HG03175 (cell line): ENCODE results near the gene ACOX1.

Source experiments
- ATAC-seq: cut with Tn5 transposase; IDR thresholded peaks from one replicate; pipeline ENCODE4 v1.9.1; 2021; ENCODE audit warnings: mild to moderate bottlenecking, moderate library complexity; ENCODE audit not compliant: unreplicated experiment

Gene ACOX1

DNA sequence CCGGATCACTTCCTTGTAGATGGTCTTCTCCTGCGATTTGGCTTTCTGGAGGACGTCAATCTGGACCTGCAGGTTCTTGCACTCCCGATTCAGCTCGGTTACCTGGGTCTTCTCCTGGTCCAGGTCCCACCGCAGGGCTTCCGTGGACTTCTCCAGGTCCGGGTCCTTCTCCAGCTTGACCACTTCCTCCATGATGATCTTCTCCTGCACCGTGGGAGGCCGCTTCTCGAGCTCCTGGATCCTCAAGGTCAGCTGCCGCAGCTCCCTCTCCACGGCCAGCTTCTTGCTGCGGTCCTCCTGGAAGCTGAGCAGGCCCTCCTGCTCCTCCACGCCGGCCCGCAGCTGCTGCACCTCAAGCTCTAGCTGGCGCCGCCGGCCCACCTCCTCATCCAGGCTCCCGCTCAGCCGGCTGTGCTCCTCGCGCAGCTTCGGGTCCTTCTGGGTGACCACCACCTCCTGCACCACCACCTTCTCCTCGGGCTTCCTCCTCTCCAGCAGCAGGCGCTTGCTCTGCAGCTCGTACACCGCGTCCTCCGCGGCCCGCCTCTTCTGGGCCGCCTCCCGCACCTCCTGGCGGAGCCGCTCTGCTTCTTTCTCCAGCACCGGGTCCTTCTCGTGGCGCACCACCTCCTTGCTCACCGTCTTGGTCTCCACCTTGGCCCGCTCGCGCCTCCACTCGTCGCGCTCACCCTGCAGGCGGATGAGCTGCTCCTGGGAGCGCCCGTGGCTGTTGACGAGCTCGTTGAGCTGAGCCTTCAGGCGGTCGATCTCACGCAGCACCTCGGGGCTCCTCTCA is 29.9 kb upstream of the ACOX1 start:
- ATAC-seq, result no peak

DNA sequence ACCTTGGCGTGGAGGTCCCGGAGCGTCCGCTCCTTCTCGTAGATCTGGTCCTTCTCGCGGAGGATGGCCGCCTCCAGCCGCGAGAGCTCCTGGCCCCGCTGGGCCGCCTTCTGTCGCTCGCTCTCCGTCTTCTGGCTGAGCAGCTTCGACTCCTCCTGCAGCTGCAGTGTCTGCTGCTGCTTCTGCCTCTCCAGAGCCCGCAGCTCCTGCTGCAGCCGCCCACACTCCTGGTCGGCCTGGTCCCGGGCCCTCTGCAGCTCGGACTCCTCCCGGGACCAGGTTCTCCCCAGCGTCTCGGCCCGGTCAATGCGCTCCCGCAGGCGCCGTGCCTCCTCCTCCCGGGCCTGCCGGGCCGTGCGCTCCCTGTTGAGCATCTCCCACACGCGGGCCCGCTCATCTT is 29.2 kb upstream of the ACOX1 start:
- no peak for ATAC-seq

DNA sequence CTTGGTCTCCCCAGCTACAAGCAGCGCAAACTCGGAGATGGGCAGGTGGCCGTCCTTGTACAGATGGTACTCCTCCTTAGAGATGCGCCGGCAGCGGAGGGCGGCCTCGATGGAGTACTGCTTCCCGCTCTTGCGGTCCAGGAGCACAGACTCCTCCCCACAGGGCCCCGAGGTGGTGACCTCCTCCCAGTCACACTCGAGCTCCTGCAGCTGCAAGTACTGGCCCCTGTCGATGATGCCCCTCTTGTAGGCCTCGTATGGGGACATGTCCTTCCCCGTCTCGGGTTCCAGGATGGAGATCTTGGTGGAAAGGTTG is 28.8 kb upstream of the ACOX1 start:
- no peak for ATAC-seq

DNA sequence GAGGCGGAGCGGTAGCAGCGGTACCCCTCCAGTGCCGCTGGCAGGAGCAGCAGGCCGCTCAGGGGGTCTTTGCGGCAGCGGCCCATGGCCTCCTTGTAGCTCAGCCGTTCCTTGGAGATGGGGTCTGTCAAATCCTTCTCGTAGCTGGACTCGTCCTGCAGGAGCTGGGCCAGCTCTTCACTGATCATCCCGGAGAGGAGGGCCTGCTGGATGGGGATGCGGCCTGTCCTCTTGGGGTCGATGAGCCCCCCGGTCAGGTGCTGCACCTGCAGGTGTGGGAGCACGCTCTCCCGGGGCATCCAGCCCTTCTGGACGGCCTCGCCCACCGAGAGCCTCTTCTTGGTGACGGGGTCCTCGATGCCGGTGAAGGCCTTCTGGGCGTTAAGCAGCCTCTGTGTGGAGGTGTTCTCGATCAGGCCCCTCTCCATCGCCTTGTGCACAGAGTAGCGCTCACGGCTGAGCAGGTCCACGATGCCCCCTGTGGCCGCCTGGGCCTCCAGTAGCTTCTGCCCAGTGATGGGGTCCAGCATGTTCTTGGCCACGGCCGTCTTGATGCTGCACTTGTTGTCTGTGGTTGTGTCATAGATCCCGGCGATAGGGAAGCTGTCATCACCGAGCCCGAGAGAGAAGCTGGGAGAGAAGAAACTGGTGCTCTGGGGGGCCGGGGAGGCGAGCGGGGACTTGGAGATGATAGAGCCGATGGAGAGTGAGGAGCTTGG is 28.3 kb upstream of the ACOX1 start:
- no peak for ATAC-seq

DNA sequence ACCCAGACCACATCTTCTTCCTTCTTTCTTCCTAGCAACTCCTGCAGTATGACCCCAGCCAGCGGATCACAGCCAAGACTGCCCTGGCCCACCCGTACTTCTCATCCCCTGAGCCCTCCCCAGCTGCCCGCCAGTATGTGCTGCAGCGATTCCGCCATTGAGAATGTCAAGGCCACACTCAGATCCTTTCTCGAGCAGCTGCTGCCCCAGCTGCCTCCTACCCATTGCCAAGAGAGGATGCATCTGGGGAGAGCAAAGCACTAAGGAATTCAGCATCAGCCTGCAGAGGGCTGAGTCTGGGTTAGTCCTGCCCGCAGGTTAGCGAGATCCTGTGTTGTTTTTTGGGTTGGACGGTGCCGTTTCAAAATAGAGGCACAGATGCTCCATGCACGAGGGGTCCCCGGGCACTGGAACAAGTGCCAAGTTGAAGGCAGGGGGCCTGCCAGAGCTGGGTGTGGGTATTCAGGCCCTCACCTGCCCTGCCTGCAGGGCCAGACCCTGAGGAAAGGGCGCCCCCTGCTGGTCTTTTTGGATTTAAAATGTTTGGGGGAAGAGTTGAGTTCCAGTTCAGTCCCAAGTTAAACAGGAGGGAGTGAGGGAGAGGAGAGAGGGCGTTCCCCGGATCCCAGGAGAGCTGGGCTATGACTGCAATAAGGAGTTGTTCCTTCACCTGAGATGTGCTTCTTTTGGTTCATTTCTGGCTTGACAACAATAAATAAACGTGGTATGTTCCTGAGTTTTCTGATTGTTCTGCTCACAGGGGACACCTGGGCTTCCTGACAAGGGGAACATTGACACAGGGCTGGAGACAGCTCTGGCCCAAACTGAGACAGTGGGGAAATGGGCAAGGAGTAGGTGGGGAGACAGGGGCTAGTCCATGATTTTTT is 26.5 kb upstream of the ACOX1 start:
- no peak for ATAC-seq

DNA sequence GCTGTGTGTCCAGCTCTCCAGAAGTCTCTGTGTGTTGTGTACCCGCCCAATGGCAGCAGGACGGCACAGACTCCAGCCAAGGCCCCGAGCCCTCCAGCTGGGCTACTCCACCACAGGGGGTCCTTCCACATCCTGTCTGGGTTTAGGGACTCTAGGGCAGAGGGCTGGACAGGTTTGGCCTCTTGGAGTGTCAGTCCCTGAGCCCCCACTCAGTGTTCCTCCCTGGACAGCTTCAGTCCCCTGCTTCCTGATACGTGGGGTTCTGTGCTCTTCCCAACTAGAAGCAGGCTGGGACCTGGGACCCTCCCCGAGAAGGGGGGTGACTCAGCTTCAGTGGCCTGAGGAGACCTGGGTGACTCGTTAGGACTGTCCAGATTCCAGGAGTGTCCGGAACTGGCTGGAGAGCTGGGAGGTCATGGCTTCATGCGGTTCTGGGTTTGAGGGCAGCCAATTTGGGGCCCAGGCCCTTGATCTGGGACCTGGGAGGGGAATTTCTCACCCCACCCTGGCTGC is 25.8 kb upstream of the ACOX1 start:
- ATAC-seq, result no peak

DNA sequence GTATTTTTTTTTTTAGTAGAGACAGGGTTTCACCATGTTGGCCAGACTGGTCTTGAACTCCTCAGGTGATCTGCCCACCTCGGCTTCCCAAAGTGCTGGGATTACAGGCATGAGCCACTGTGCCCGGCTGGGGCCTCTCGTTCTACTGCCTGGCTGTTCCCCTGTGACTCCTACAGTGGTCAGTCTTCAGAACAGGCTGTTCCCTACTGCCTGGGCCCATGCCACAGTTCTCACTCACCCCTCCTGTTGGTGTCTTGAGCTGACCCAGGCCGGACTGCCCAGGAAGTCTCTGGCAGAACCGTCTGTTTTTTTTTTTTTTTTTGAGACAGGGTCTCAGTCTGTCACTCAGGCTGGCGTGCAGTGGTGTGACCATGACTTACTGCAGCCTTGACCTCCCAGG is 24.9 kb upstream of the ACOX1 start:
- no peak for ATAC-seq

DNA sequence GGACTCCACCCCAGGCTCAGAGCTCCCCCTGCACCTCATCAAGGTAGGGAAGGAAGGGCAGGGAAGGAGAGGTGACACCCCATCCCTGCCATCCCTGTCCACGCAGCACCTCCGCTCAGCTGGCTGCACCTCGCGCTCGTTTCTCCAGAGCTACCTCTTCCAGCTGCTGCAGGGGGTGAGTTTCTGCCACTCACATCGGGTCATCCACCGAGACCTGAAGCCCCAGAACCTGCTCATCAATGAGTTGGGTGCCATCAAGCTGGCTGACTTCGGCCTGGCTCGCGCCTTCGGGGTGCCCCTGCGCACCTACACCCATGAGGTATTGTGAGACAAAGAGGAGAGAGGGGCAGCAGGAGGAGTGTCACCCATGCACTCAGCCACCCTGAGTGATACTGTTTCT is 23.1 kb upstream of the ACOX1 start:
- no peak for ATAC-seq

DNA sequence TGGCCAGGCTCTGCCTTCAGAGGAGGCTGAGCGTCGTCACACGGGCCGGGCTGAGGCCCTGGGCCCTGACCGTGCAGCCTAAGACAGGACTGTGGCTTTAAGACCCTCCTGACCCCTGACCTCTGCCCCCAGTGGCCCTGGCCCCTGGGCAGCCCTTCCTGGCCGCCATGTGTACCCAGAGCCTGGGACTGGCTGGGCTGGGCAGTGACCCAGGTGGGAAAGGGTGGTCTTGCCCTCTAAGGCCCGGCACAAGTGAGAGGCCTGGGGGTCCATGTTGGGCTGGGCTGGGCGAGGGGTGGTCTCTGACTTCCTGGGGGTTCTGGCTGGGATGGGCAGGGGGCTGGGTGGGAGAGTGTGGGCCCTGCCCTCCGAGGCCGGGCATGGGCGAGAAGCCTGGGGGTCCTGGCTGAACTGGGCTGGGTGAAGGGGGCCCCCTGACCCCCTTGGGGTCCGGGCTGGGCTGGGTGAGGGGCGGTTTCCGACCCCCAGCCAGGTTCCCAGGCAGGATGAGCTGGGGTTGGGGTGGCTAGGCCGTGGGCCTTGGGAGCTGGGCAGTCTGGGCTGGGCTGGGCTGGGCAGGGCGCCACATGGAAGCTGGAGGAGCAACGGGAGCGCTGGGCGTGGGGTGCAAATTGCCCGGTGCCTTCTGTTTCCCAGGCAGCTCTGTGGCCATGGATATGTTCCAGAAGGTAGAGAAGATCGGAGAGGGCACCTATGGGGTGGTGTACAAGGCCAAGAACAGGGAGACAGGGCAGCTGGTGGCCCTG is 22.0 kb upstream of the ACOX1 start, which contains the start of gene CDK3:
Gene CDK3 (plus strand): TSS at position 101 of the 767 bp plus-strand sequence. CDS start 571 bp downstream, at position 672.
- ATAC-seq, result no peak

DNA sequence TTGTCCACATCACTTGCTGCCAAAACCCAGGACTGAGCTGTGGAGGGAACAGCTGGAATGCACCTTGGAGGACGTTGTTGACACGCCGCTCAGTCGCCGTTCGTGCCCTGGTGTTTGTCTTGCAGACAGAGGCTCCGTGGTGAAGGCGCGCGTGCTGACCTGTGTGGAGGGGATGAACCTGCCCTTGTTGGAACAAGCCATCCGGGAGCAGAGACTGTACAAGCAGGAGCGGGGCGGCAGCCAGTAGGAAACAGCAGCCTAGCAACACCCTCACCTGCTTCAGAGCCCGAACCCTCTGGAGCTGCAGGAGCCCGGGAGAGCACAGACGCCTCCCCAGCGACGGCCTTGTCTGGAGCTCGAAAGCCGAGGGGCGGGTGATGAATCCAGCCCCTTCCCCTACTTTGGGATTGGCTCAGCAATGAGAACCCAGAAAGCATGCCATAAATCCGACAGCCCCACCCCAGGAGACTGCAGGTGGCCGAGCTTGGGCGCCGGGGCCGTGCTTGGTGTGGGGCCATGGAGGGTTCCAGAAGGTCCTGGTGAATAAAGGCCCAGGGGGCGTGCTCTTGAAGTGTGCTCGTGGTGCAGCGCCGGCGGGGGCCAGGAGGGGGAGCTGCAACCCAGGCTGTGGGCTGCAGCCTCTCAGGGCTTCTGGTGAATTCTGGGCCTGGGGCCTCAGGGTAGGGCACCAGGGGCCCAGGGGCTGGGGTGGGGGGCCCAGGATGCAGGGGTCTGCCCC is 21.2 kb upstream of the ACOX1 start:
- no peak for ATAC-seq

DNA sequence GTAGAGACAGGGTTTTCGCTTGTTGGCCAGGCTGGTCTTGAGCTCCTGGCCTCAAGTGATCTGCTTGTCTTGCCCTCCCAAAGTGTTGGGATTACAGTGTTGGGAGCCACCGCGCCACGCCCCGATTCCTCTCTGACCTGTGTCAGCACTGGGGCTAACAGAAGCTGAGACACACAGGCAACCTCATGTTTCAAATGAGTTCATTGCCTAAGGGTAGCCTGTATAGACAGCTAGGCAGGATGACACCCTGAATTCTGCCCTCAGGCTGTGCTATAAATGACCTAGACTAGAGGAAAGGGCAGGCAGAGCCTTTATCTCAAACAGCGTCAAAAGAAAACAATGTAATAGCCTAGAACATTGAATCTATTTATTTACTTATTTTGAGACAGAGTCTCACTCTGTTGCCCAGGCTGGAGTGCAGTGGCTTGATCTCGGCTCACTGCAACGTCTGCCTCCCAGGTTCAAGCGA is 19.4 kb upstream of the ACOX1 start:
- no peak for ATAC-seq

DNA sequence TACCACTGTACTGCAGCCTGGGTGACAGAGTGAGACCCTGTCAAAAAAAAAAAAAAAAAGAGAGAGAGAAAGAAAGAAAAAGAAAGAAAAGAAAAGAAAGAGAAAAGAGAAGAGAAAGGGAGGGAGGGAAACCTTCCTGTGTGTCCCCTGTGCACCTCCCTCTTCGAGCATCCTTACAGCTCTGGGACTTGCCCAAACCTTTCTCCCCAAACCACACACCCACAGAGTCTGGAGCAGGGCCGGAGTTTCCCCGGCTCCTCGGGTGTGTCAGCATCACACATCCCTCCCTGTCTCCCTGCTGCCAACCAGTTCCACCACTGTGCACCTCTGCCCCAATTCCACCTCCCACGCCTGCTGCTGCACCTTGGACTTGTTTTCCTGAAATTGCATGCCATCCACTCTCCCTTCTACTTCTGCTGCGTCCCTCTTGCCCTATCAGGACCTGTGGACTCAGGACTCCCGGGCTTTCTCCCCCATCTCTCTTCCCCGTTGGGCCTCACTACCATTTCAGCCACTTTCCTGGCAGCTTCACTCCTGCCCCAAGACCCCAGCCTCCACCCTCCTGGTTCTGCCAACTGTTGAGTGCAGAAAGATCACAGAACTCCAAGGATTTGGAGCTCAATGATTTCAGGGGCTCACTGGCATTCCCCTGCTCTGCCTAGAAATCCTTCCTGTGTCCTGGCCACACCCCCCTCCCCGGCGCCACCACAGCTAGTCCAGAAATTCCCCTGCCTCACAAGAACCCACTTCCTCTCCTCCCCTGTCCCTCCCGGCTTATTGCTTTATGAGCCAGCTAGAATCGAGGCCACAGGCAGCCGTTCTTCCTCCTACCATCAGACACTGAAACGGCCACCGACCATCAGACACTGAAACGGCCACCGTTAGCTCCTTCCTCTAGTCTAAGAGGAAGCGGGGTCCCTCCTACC is 18.0 kb upstream of the ACOX1 start:
- no peak for ATAC-seq

DNA sequence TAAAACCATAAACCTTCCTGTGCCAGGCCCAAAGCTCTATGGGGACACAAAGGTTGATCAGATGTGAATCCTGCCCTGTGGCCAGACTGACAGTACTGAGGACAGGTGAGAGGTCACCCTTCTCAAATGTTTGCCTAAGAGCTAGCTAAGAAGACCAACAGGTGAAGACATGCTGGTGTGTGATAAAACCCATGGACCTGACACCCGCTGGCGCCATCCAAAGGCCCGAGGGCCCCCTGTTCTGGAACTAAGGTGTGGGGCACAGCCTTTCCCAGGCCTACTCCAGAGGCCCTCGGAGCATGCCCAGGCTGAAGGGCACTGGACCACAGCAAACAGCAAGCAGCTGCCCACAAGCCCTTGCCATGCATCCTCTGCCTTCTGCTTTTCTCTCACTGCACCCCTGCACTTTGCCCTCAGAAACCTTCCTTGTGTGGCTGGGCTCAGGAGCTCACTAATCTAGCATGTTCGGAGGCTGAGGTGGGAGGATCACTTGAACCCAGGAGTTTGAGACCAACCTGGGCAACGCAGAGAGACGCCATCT is 16.5 kb upstream of the ACOX1 start:
- ATAC-seq, result no peak

DNA sequence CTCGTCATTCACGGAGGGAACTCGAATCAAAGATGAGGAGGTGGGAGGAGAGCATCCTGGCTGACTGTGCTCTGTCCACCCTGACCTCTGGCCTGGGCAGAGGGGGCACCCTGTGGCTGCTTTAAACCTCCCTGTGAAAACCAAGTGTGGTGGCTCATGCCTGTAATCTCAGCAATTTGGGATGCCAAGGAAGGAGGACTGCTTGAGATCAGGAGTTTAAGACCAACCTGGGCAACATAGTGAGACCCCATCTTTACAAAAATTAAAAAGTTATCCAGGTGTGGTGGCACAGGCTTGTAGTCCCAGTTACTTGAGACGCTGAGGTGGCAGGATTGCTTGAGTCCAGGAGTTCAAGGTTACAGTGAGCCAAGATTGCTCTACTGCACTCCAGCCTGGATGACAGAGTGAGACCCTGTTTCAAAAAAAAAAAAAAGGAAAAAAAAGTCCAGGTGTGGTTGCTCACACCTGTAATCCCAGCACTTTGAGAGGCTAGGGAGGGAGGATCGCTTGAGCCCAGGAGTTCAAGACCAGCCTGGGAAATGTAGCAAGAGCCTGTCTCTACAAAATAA is 15.9 kb upstream of the ACOX1 start:
- ATAC-seq, result no peak

DNA sequence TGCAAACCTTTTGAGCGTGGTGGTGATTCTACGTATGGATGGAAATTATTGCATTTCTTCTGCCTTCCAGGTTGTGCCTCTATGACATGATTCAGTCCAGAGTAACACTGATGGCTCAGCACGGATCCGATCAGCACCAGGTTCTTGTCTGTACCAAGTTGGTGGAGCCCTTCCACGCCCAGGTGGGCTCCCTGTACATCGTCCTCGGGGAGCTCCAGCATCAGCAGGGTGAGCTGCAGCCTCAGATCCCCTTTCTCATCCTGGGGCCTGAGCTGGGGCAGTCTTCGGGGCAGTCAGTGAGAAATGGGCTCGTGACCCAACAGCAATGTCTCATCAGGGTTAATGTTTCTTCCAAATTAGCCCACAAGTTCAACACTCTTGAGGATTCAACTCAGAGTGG is 12.4 kb upstream of the ACOX1 start:
- ATAC-seq, result no peak

DNA sequence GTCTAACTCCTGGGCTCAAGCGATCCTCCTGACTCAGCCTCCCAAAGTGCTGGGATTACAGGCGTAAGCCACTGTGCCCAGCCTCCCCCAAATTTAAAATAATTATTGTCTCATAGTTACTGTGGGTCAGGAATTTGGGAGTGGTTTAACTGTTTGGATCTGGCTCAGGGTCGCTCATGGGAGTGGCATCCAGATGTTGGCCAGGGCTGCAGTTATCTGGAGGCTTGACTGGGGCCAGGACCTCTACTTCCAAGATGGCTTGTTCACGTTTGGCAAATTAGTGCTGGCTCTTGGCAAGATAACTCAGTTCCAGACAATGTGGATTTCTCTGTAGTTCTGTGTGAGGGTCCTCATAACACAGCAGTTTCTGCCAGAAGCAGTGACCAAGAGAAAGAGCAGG is 8.1 kb upstream of the ACOX1 start:
- ATAC-seq, result no peak

DNA sequence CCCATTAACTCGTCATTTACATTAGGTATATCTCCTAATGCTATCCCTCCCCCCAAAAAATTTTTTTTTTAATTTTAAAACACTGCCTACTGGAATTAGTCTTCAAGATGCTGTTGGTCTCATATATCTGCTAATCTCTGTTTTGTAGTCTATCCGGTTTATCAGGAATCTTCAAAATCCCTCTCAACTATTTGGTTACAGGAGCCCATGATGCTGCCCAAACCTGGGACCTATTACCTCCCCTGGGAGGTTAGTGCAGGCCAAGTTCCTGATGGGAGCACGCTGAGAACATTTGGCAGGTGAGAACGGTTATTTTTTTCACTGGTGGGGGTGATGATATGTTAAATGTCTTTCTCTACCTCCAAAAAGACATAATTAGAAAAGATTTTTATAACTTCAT is 7.0 kb upstream of the ACOX1 start:
- ATAC-seq, result no peak

DNA sequence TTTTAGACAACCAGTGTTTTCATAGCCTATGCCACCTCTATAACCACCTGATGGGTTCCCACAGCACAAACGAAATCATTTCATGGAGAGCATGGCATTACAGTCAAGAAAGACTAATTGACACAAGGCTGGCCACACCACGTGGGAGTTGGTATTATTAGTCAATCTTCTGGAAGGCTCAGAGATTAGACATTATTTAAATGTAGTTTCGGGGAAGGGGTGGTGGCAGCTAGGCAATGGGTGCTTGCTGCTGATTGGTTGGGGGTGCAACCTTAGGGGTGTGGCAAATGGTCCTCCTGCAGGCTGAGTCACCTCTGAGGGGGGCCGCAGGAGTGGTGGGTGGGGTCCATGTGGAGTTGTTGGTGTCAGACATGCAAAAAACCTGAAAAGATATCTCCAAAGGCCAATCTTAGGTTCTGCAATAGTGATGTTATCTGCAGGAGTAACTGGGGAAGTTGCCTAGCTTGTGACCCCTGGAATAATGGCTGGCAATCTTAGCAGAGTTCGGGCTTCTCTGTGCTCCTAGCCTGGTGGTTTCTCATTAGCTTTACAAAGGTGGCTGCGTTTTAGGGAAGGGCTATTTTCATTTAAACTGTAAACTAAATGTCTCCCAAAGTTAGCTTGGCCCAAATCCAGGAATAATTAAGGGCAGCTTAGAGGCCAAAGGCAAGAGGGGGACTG is 4.7 kb upstream of the ACOX1 start:
- ATAC-seq, result no peak
